EH (cell line): ENCODE measurements around the gene FCHSD2.
"Not testable (repeated sequence)": the region's sequence is repeated elsewhere in the genome, so short reads cannot be mapped to it uniquely, and the experiment has no call there.

Experiments used
- DNase-seq: peaks from one replicate; pipeline ENCODE4 v3.0.0-alpha.2; 2015; ENCODE audit warnings: low read depth

Gene FCHSD2

DNA sequence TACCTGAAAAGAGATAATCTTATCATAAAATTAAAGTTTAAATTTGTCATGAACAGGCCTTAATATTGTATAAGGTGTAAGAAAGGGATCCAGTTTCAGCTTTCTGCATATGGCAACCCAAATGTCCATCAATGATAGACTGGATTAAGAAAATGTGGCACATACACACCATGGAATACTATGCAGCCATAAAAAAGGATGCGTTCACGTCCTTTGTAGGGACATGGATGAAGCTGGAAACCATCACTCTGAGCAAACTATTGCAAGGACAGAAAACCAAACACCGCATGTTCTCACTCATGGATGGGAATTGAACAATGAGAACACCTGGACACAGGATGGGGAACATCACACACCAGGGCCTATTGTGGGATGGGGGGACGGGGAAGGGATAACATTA, 18.2 kb downstream of the FCHSD2 start:
- not testable (repeated sequence) for DNase-seq

DNA sequence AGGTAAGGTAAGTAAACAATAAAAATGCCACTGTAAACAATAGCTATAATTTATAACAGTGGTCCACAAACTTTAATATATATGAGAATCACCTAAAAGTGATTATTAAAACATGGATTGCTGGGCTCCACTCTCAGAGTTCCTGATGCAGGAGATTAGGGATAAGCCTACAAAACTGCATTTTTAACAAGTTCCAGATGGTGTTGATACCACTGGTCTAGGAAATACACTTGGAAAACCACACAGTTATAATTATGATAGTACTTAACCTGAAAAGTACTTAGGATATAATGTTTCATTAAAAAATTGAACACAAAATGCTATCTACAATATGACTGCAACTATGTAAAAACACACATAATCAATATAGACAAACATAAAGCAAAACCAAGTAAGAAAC, 20.4 kb downstream of the FCHSD2 start:
- DNase-seq, result peak; percentile 55

DNA sequence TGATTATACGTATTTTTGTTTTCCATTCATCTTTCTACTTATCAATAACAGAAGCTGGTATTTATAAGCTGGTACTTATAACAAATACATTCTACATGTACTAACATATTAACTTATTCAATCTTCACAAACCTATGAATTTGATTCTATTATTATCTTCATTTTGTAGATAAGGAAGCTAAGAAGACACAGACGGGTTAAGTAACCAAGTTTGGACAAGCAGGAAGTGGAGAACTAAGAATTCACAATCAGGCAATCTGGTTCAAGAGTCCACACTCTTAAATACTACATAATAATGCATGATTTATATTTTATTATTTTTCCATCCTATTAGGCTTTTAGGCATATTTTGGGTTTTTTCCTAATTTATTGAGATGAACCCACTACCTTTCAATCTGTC, 25.0 kb downstream of the FCHSD2 start:
- DNase-seq, result no peak

DNA sequence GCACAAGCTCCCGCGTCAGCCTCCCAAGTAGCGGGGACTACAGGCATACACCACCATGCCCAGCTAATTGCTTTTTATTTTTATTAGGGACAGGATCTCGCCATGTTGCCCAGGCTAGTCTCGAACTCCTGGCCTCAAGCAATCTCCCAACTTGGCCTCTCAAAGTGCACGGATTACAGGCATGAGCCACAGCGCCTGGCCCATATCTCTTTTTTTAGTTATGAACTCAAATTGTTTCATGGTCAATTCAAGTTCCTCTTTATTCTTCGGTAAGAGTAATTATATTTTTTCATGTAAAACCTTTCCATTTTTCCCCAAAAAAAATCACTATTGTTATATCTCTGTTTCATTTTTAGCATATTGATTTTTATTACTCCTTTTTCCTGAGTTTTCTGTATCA, 25.5 kb downstream of the FCHSD2 start:
- no peak for DNase-seq

DNA sequence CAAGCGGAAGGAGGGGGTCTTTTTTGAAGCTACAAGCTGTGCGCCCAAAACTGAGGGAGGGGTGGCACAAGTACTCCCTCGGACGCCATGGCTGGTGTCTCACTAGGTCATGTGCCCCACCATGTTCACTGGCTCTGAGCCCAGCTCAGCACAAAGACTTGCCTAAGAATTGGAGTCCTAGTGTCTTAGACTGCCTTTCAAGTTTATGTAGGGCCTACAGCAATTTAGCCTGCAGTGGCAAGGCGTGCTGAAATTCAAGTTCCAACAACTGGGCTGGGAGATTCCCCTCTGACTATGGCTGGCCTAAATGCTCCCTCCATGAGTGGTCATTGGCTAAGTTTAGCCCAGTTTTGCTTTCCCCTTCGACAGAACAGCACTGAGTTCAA, 27.3 kb downstream of the FCHSD2 start:
- DNase-seq, result no peak

DNA sequence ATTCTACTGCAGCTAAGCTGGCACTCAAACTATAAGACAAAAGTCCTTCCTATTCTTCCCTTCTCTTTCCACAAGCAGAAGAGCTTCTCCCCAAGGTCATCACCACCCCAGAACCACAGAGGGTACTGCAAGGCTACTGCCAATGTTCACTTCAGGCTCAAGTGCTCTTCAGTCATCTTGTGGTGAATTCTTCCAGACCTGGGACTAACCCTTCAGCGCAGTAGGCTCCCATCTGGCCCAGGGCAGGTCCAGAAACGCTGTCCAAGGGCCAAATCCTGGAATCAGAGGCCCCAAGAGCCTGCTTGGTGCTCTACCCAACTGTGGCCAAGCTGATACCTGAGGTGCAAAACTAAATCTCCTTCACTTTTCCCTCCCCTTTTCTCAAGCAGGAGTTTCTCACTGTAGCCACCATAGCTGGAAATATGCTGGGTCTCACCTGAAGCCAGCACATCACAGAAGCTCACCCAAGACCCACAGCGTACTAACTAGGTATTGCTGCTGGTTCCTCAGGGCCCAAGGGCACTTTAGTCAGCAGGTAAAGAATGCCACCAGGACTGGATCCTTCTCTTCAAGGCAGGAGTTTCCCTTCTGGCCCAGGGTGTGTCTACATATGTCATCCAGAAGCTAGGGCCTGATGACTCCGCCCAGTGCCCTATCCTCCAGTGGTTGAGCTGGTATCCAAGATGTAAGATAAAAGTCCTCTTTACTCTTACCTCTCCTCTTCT, 27.8 kb downstream of the FCHSD2 start:
- no peak for DNase-seq

DNA sequence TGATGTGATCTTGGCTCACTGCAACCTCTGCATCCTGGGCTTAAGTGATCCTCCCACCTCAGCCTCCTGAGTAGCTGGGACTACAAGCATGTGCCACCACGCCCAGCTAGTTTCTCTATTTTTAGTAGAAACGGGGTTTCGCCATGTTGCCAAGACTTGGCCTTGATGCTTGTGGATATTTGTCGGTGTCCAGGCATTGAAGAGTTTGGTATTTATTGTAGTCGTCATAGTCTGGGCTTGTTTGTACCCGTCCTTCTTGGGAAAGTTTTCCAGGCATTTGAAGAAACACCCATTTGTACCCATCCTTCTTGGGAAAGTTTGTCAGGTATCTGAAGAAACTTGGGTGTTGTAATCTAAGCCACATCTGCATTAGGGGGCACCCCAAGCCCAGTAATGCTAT, 28.7 kb downstream of the FCHSD2 start:
- DNase-seq, result no peak

DNA sequence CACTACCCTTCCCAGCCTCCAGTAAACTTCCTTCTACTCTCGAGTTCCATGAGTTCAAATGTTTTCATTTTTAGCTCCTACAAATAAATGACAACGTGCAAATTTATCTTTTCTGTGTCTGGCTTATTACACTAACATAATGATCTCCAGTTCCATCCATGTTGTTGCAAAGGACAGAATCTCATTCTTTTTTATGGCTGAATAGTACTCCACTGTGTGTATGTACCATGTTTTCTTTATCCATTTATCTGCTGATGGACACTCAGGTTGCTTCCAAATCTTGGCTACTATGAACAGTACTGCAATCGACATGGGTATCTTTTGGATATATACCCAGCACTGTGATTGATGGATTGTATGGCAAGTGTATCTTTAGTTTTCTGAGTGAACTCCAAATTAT, 34.5 kb downstream of the FCHSD2 start:
- DNase-seq, result no peak

DNA sequence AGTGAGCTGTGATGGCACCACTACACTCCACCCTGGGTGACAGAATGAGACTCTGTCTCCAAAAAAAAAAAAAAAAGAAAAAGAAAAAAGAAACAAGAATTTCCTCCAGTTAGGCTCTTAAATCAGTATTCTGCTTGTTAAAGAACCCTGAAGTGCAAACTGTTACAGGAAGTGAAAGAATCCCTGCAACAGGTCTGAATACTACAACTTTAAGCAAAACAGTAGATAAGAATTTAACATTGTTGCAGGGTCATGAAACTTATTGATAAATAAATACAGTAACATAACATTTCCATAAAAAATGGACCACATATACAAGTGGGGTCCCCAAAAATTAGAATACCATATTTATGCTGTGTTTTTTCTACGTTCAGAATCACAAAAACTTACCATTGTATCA, 35.8 kb downstream of the FCHSD2 start:
- no peak for DNase-seq

DNA sequence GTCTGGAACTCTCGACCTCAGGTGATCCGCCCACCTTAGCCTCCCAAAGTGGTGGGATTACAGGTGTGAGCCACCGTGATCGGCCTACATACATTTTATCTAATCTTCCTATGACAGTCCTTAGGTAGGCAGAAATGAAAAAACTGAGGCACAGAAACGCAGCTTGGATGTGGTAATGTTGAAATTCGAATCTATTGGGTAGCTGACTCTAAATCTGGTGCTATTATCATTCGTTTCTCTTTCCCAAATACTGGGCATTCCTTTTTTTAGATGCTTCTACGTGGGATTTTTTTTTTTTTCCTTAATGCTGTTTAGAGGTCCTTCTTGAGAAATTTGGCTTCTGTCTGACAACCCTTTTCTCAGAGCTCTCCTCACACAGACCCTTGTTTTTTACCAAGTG, 41.5 kb downstream of the FCHSD2 start:
- DNase-seq, result no peak

DNA sequence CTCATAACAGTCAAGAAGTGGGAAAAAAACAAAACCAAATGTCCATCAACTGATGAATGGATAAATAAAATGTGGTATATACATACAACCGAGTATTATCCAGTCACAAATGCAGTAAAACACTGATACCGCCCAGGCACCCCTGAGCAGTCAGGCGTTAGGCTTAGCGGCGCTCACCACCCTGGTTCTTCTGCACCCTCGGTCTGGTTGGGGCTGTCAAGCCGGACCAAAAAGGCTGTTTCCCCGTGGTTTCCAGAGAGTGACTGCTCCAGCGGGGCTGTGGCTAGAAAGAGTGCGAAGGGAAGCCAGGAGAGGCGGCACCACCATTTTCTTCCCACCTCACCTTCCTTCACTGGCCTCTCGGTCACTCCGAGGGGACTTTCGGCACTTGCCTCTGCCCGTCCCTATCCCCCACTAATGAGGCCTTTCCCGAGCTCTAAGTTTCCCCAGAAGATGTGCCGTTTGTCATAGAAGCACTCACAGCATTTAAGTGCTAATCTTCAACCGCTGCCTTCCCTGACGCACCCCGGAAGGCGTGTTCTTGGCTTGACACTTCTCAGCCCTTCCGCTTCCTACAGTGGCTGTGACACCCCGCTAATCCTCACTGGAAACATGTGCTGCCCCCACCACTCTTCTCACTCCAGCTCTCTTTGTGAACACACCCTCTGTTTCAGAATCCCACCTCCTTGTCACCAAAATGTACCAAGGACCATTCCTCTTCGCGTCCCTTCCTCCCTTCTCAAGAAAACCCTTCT, 42.4 kb downstream of the FCHSD2 start:
- DNase-seq, result no peak

DNA sequence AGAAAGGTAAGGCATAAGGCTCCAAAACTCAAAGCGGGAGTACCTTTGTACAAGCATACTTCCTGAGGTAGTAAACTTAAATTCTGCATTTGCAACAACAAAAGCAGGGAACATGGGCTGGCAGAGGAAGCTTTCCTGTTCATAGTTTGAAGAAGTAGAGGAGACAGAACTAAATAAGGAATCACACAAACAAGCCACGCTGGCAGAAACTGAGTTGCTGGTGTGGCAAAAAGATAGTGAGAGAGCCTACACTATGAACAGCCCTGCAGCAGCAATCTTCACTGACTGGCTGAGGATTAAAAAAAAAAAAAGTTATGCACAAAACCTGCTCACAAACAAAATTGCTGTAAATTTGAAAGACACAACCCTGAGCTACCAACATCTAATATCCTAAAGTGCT, 46.5 kb downstream of the FCHSD2 start:
- DNase-seq, result no peak

DNA sequence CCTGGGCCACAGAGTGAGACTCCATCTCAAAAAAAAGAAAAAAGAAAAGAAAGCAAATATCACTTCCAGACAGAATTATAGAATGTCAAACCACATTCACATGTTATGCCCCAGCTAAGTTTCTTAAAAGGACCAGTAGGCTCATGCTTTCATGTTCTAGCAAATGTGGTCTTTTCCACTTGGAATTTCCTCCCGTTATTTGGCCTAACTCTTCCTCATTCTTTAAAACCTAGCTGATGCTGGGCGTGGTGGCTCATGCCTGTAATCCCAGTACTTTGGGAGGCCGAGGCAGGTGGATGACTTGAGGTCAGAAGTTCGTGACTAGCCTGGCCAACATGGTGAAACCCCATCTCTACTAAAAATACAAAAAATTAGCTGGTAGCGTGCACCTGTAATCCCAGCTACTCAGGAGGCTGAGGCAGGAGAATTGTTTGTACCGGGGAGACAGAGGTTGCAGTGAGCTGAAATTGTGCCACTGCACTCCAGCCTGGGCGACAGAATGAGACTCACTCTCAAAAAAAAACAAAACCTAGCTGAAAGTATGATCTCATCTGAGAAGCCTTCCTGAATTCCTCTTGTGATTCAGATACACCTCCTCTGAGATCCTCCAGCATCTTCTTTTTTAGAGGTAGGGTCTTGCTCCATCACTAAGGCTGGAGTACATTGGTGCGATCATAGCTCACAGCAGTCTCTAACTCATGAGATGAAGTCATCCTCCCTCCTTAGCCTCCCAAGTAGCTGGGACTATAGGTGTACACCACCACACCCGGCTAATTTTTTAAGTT, 50.4 kb downstream of the FCHSD2 start:
- no peak for DNase-seq

DNA sequence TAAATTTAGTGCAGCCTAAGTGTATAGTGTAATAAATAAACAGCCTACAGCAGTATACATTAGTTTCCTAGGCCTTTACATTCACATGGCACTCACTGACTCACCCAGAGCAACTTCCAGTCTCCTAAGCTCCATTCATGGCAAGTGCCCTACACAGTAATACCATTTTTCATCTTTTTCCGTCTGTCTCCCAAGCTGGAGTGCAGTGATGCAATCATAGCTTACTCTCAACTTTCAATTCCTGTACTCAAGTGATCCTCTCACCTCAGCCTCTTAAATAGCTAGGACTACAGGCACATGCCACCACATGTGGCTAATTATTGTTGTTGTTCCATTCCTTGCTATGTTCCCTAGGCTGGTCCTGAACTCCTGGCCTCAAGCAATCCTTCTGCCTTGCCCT, 54.4 kb downstream of the FCHSD2 start:
- peak; percentile 13 for DNase-seq

DNA sequence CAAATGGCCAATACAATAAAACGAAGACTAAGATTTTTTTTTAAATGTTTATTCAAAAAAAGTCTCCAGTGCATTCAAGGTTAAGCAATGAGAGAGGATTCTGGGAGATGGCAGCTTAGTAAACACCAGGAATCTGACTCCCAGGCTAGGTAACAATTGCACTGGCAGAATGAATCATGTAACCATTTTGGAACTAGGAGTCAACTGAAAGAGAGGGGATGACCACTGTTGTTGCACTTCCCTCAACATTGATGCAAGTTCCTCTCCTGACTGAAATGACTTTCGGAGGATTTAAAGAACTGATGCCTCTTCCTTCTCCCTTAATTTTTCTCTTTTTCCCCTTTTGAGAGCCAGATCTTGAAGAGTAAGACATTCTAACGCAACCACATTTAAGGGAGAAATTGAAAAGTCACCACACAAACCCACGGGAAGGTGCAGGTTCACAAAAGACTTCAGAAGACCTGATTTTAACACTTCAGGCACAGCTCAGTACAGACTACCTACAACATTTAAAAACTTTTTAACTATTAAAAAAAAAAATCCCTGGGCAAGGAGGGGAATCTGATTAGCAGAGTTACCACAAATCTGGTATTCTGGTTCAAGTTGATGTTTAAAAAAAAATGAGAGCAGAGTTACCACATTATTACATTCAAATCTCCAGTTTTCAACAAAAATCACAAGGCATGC, 56.8 kb downstream of the FCHSD2 start:
- DNase-seq, result peak; percentile 32

DNA sequence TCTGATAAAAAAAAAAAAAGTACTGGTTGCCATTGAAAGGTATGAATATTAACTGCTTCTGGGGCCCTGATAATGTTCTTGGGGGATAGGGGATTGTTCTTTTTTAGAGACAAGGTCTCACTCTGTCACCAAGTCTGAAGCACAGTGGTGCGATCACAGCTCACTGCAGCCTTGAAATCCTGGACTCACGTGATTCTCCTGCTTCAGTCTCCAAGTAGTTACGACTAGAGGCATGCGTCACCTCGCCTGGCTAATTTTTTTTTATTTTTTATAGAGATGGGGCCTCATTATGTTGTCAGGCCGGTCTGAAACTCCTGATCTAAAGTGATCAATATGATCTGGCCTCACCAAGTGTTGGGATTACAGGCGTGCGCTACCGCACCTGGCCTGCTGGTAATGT, 63.5 kb downstream of the FCHSD2 start:
- DNase-seq, result no peak

DNA sequence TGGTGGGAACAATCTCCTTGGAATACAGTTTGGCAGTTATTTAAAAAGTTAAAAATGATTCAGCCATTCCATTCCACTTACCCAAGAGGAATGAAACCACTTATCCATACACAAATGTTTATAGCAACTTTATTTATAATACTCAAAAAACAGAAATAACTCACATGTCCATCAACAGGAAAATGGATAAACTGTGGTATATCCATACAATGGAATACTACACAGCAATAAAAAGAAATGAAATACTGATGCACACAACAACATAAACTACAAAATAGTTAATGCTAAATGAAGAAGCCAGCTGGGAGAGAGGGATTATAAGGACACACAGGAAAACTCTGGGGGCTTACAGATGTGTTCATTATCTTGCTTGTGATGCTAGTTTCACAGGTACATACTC, 64.7 kb downstream of the FCHSD2 start:
- DNase-seq, result peak; percentile 25

DNA sequence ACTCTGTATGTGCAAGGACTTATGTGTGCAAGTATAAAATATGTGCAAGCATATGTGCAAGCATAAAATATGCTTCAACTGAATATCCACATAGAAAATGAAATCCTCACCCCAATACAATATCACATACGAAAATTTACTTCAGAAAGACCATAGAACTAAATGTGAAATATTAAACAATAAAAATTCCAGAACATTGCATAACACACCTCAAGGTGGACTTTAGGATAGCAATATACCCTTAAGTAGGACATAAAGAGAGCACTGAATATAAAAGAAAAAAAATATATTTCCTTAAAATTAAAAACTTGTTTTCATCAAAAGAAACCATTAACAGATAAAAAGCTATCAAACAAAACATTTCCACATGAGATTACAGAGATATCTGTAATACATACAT, 67.8 kb downstream of the FCHSD2 start:
- DNase-seq, result no peak

DNA sequence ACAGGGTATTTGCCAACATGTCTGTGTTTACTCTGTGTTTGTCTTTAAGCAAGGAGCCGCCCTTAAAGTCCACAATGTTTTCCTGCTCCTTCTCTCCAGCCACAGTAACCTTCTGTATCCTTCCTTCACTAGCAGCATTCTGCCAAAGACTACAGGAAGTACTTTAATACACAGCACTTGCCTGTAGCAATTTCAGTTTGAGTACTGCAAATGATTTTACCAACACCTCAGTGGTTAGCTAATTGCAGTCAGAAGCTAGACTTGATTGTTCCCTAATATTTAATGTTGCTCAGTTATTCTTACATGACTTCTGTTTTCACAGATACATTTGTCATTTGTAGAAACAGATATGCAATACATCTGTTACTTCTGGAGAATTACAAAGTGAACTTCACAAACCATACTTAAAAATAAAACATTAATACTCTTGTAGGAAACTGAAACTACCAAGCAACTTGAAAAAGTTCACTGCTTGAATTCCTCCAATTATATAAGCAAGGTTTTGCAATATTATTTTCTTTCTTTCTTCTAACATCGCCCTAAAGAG, 69.1 kb downstream of the FCHSD2 start:
- DNase-seq, result peak; percentile 37

DNA sequence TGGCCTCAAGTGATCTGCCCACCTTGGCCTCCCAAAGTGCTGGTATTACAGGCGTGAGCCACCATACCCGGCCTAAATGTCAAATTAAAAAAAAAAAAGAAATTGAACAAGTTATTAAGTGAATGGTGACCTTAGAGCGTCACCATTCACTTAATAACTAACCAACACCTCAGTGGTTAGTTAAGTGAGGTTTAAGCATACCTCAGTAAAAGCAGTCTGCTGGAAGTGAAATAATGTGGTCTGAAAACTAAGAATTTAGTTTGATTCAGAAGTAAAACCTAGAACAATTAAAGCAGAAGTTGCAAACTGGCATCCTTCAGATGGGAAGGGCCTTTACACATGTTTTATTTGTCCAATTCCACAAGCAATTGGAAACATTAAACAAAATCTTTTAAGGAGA, 71.5 kb downstream of the FCHSD2 start:
- DNase-seq, result no peak

DNA sequence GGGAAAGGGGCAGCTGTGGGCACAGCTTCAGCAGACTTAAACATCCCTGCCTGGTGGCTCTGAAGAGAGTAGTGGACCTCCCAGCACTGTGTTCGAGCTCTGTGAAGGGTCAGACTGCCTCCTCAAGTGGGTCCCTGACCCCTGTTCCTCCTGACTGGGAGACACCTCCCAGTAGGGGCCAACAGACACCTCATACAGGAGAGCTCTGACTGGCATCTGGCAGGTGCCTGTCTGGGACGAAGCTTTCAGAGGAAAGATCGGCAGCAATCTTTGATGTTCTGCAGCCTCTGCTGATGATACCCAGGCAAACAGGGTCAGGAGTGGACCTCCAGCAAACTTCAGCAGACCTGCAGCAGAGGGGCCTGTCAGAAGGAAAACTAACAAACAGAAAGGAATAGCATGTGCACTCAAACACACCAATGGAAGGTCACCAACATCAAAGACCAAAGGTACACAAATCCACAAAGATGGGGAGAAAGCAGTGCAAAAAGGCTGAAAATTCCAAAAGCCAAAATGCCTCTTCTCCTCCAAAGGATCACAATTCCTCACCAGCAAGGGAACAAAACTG, 80.2 kb downstream of the FCHSD2 start:
- DNase-seq, result not testable (repeated sequence)

DNA sequence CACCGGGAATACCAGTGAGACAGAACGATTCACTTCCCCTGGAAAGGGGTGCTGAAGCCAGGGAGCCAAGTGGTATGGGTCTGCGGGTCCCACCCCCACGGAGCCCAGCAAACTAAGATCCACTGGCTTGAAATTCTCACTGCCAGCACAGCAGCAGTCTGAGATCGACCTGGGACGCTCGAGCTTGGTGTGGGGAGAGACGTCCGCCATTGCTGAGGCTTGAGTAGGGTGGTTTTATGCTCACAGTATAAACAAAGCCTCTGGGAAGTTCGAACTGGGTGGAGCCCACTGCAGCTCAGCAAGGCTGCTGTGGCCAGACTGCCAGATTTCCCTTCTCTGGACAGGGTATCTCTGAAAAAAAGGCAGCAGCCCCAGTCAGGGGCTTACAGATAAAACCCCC, 80.7 kb downstream of the FCHSD2 start:
- not testable (repeated sequence) for DNase-seq
